HG02798 (cell line): ENCODE data around the gene AHSG.

Source experiments
- ATAC-seq: cut with Tn5 transposase; IDR thresholded peaks from one replicate; pipeline ENCODE4 v1.9.1; 2021; ENCODE audit warnings: mild to moderate bottlenecking; ENCODE audit not compliant: unreplicated experiment, poor library complexity

Gene AHSG

GRCh38 chr3:186590580-186591295, 22.1 kb upstream of the AHSG start:
- ATAC-seq = no peak

DNA sequence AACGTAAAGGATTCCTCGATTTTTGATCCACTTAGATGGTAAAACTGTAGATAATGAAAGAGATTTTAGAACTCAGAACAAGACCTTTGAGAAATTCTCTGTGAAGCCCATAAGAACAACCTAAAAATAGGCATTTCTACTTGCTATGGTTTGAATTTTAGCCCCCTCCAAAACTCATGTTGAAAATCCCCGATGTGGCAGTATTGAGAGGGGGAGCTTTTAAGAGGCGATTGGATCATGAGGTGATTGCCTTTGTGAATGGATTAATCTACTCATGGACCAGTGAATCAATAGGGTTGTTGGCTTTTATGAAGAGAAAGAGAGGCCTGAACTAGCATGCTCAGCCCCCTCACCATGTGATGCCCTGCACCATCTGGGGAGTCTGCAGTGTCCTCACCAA, 20.2 kb upstream of the AHSG start:
- ATAC-seq = no peak

DNA sequence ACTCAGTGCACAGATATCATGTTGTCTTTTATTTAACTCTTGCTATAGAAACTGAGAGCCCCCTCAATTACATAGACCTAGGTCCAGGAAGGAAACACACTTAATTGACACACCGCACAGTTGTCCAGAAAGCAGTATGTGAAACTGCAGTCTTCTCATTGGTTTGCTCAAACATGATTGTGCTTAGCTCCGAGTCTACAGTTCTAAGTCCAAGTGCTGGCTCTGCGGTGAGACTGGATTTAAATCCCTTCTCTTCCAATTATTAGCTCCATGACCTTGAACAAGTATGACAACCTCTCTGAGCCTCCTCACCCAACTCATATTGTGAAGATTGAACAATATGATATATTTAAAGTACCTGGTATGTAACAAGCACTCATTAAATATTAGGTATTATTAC, 19.0 kb upstream of the AHSG start:
- no peak for ATAC-seq

GRCh38 chr3:186594591-186595113, 18.2 kb upstream of the AHSG start:
- no peak for ATAC-seq

DNA sequence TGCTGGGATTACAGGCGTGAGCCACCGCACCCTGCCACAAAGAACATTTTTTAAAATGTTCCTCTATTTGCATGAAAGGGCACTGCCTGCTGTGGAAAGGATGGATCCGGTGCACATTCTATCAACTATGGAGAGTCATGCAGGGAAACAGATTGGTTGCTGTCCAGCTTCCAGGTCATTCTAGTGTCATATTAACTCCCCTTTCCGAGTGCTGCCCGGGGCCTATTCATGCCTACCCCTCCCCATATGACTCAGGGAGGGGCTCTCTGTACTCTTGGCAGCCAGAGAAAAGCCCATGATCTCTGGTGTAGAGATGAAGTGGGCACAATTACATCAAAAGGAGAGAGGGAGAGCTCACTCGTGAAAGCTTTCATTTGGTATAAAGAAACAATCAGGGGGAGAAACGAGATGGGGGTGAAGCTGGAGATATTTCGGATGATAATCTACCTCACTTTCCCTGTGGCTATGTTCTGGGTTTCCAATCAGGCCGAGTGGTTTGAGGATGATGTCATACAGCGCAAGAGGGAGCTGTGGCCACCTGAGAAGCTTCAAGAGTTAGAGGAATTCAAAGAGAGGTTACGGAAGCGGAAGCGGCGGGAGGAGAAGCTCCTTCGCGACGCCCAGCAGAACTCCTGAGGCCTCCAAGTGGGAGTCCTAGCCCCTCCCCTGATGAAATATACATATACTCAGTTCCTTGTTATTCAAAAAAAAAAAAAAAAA, 16.1 kb upstream of the AHSG start:
- no peak for ATAC-seq

DNA sequence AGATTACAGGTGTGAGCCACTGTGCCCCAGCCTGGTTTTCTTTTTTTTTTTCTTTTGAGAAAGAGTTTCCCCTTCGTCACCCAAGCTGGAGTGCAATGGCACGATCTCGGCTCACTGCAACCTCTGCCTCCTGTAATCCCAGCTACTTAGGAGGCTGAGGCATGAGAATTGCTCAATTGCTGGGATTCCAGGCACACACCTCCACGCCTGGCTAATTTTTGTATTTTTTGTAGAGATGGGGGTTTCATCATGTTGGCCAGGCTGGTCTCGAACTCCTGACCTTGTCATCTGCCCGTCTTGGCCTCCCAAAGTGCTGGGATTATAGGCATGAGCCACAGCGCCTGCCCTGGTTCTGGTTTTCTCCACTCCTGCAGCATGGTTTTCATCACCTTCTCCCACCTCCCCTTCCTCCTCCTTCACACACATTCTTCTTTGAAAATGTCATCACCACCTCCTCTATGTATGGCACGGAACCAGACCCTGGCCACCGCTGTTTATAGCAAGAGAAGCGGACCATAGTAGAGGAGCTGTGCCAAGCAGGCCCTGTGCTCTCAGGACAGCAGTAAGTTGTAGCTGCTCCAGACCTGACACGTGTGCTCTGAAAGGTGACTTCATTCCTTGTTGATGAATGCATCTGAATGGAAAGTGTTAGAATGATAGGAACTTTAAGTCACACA, 14.6 kb upstream of the AHSG start:
- no peak for ATAC-seq

- no peak for ATAC-seq
These were observed 14.1 kb upstream of the AHSG start for GRCh38 chr3:186598794-186599141.

GRCh38 chr3:186599142-186599784, 13.6 kb upstream of the AHSG start:
- no peak for ATAC-seq

DNA sequence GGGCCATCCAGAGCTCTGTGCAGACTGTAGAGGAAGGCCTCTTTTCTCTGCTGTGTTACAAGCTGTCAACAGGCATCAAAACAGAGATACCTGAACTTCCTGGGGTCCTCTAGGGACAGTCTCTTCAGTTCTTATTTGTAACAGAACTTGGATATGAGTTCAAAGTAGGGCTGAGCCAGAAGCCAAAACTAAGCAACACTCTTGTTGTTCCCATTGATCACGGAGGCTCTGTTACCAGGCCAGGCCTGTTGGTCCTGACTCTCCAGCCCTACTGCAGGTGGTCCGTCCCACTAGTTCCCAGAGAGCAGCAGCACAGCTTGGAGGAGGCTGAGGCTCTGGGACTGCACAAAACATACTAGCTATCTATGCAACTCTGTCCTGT, 13.1 kb upstream of the AHSG start:
- no peak for ATAC-seq

- ATAC-seq = no peak
These were observed 12.0 kb upstream of the AHSG start for GRCh38 chr3:186600896-186601295.

DNA sequence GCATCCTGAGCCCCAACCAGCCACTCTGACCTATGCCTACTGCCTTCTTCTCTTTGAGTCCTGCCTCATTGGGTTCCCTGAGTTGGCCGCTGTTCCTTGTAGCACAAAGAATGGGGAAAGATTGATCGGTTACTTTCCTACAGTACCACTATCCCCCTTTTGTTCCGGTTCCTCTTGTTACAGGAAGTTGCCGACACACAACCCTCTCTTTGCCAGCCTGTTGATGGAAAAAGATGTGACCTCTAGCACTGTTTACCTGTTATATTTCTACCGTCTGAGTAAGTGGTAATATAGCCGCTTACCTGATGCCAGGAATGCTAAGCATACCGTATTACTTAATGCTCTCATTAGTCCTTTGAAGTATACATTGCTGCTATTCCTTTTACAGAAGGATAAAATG, 9.7 kb upstream of the AHSG start:
- no peak for ATAC-seq

GRCh38 chr3:186605078-186605477, 7.8 kb upstream of the AHSG start:
- no peak for ATAC-seq

DNA sequence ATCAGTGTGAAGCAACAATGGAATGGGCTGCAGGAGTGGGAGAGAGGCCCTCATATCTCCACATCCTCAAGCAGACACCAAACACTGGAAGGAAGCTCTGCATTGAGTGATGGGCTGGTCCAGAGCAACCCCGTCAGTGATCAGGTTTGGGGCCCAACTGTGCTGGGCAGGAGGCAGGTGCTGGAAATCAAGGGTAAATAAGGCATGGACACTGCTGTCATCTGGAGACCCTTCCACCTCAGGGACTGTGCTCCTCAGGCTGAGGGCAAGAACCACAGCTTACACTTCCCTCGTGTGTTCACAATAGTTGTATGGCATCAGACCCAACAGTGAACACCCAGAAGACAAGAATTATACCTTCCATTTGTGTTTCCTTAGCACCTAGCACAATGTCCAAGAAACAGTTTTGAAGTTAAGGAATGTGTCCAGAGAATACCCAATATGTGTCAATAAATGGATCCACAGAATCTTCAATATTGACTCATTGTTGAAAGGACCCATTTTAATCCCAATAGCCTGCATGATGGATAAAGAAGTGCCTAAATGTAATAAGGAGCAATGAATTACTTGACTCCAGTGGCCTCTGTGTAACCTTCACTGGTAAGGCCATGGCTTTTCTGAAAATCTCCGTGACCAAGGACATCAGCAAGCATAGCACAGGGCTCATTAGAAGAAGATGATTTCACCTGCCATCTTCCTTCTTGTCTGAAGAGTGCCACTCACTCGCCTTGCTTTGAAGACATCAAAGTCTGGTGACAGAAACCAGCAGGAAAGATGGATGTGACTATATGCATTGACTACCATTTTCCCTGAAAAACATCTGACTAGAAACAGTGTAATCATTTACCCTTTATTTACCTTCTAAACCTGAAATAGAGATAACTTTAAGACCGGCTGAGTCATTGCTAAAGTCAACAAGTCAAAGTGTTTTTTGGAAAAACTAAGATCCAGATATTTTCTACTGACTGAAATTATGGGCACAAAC, 7.0 kb upstream of the AHSG start:
- no peak for ATAC-seq

DNA sequence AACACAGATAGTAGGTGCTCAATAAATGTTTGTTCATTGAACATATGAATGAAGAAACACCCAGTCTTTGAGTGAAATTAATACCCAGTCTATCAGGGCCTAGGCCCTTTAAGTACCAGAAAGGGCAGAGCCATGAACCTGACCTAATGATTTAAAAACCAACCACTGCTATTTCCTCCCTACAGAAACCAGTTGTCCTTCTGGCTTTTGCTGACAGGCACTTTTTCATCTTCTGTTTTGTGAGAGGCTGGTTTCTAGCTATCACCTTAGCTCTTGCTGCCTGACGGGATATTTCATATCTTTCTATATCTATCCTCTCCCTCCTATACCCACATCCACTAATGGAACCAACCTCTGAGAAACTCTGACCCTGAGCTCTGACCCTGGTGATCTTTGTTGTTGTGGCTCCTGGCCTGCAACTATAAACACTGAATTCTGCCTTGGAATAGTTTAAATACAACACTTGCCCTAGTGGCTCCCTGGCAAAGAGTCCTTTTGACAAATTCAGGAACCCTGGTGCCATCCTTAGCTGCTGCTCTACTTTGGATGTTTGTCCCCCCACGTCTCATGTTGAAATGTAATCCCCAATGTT, 4.1 kb upstream of the AHSG start:
- ATAC-seq = no peak

GRCh38 chr3:186609247-186609868, 3.5 kb upstream of the AHSG start:
- ATAC-seq = peak; percentile 48

DNA sequence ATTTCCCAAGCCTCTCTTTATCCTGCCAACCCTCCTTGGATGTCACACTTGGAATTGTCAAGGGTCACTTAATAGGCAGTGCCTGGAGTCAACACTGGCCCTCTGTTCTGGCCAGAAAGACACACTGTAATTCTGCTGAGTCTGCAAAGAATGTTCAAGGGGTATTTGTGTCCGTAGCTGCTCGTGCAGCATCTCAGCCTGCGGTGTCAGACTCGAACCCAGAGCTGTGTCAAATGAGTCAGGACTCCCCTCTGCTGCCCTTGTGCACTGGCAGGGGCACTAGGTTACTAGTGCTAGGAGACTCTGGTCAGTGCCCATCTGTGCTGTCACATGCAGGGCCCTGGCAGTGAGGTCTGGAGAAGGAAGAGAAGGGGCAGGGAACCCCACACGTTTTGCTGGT, 795 bp upstream of the AHSG start:
- ATAC-seq = no peak

GRCh38 chr3:186613637-186614265, 891 bp downstream of the AHSG start:
- ATAC-seq = no peak

GRCh38 chr3:186614266-186614596, 1.4 kb downstream of the AHSG start:
- ATAC-seq = no peak
